NB4 (cell line): ENCODE measurements around the gene RPS6KA4.
"Not testable (repeated sequence)": the region's sequence is repeated elsewhere in the genome, so short reads cannot be mapped to it uniquely, and the experiment has no call there.

Experiments used
- DNase-seq: peaks from one replicate; pipeline ENCODE4 v3.0.0; 2010; ENCODE audit warnings: low read depth
- H3K4me3 ChIP-seq: one replicate; pipeline ENCODE4 v1.5.1; 2011; ENCODE audit warnings: mild to moderate bottlenecking, low read depth, low read length, moderate library complexity
- MYC ChIP-seq: IDR thresholded peaks from 2 replicates; pipeline ENCODE4 v1.6.1; 2011; ENCODE audit warnings: low read depth, low read length
- POLR2A ChIP-seq: IDR thresholded peaks from 2 replicates; pipeline ENCODE4 v1.6.1; 2011; ENCODE audit warnings: mild to moderate bottlenecking; ENCODE audit not compliant: insufficient read length; ENCODE audit errors: extremely low read depth
- TF ChIP-seq, protein P1 (sequence below): IDR thresholded peaks from one replicate; pipeline ENCODE4 v1.5.1; 2012; ENCODE audit warnings: low read depth, low read length
- TF ChIP-seq, protein P2 (sequence below): IDR thresholded peaks from 2 replicates; pipeline ENCODE4 v1.6.1; 2011; ENCODE audit warnings: low read depth, low read length

The RPS6KA4 gene

DNA sequence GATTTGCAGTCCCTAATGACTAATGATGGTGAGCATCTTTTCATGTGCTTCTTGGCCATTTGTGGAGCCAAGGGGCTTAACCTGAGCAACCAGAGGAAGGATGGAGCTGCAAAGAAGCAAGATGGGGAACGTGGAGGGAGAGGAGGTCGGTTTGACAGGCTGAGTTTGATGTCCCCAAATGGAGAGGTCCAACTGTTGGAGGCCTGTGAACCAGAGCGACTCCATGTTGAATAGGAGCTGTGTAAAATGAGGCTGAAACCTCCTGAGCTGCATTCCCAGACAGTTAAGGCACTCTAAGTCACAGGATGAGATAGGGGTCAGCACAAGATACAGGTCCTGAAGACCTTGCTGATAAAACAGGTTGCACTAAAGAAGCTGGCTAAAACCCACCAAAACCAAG is 54.5 kb downstream of the RPS6KA4 start:
- no peak for DNase-seq
- TF ChIP-seq, protein P1, sequence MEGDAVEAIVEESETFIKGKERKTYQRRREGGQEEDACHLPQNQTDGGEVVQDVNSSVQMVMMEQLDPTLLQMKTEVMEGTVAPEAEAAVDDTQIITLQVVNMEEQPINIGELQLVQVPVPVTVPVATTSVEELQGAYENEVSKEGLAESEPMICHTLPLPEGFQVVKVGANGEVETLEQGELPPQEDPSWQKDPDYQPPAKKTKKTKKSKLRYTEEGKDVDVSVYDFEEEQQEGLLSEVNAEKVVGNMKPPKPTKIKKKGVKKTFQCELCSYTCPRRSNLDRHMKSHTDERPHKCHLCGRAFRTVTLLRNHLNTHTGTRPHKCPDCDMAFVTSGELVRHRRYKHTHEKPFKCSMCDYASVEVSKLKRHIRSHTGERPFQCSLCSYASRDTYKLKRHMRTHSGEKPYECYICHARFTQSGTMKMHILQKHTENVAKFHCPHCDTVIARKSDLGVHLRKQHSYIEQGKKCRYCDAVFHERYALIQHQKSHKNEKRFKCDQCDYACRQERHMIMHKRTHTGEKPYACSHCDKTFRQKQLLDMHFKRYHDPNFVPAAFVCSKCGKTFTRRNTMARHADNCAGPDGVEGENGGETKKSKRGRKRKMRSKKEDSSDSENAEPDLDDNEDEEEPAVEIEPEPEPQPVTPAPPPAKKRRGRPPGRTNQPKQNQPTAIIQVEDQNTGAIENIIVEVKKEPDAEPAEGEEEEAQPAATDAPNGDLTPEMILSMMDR, result no peak
- TF ChIP-seq MYC (no peak), POLR2A (no peak)
- TF ChIP-seq, protein P2, sequence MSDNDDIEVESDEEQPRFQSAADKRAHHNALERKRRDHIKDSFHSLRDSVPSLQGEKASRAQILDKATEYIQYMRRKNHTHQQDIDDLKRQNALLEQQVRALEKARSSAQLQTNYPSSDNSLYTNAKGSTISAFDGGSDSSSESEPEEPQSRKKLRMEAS, result no peak
- H3K4me3 ChIP-seq, result no peak overlapping the region

DNA sequence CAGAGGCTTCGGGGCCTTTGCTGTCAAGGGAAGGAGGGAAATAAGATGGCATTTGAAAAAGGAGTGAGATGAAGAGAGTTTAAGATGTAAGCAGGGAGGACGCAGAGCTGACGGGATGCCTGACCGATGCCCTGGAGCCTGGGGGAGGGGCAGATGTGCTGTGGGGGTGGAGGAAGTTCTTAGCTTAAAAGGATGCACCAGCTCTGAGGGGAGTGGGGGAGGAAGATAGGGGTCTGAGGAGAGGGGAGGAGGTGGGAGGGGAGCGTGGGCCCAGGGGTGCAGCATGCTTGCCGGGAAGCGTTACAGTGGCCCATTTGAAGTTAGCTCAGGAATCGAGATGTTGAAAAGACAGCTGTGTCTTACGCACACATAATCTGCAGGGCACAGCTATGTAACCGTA is 56.3 kb downstream of the RPS6KA4 start:
- DNase-seq, result no peak
- no peak overlapping the region for H3K4me3 ChIP-seq
- TF ChIP-seq, protein P1, result no peak
- TF ChIP-seq POLR2A (no peak), MYC (no peak)

DNA sequence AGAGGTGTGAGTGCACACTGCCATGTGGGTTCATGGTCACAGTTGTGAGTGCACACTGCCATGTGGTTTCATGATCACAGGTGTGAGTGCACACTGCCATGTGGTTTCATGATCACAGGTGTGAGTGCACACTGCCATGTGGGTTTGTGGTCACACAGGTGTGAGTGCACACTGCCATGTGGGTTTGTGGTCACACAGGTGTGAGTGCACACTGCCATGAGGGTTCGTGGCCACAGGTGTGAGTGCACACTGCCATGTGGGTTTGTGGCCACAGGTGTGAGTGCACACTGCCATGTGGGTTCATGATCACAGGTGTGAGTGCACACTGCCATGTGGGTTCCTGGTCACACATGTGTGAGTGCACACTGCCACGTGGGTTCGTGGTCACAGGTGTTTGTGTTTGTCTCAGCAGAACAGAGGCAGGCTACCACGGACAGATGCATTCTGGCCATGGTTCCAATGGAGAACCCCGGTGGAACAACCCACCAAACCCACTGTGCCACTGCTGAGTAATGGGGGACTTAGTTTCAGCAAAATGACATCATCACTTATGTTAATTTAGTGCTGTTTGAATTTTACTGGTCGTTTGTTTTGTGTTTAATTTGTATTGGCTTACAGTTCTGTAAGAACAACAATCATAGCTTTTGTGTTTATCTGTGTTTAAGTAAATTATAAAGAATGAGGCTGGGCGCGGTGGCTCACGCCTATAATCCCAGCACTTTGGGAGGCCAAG is 57.2 kb downstream of the RPS6KA4 start:
- TF ChIP-seq, protein P1, result no peak
- TF ChIP-seq POLR2A, result no peak
- TF ChIP-seq MYC, result no peak
- TF ChIP-seq, protein P2, result 0 out of 2 replicates have a peak, but pooled peaks have one; percentile 15
- H3K4me3 ChIP-seq, result no peak overlapping the region
- no peak for DNase-seq

DNA sequence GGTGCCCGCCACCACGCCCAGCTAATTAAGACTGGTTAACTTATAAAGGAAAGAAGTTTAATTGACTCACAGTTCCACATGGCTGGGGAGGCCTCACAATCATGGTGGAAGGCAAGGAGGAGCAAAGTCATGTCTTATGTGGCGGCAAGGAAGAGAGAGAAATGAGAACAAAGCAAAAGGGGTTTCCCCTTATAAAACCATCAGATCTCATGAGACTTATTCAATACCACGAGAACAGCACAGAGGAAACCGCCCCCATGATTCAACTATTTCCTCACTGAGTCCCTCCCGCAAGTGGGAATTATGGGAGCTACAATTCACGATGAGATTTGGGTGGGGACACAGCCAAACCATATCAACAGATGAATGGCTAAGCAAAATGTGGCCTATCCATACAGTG is 59.3 kb downstream of the RPS6KA4 start:
- not testable (repeated sequence) for H3K4me3 ChIP-seq, DNase-seq

DNA sequence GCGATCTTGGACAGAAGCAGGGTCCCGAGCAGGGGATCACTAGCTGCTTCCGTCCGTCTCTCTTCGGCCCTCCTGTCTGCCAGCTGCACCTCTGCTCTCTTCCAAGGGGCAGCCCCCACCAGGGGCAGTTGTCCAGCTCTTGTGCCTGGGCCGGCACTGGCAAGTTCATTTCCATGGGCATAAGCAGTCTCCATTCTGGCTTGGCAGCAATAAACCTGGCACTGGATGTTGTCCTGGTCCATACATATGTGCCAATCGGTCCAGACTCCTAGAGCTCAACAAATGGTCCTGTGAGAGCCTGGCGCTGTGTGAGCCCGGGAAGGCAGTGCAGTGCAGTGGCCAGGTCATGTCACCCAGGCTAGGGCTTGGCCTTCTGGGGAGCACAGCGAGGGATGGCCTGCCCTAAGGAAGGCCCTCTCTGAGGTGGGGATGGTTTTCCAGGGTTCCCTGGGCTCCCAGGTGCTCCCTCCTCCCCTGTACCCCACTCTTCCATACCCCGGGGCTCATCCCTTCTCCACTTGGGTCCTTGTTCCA is 60.4 kb downstream of the RPS6KA4 start:
- DNase-seq, result no peak
- TF ChIP-seq MYC (no peak), POLR2A (no peak)
- TF ChIP-seq, protein P2, result no peak
- TF ChIP-seq, protein P1, result no peak
- H3K4me3 ChIP-seq, result no peak overlapping the region

DNA sequence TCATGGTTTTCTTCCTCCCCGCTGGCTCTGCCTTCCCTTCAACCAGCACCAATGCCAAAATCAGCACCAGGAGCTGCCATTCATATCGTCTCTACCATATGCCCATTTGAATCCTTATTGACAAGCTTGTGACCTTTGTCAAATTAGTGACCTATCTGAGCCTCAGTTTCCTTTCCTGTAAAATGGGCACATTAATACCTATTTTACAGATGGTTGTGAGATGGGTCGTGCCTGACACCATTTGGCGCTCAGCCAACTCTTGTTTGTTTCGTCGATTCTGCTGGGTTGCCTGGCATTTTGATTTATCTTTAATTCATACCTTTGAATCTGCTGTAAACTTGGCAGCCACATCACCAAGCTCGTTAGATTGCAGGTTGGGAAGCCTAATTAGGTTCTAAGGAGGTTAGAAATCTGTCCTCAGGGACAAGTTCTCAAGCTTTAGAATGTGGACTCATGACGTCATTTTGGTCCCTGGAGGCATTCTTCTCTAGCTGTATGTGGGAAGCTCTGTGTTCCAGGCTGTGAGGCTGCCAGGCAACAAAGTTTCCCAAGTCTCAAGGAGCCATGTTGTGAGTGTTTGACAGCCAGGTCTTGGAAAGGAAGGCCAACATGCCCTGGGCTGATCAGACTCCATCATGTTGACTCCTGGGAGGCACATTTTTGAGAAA is 61.0 kb downstream of the RPS6KA4 start:
- no peak overlapping the region for H3K4me3 ChIP-seq
- DNase-seq, result peak; percentile 58
- TF ChIP-seq, protein P1, result no peak
- no peak for TF ChIP-seq POLR2A
- no peak for TF ChIP-seq MYC
- TF ChIP-seq, protein P2, result no peak
